ENCODE results near the gene HMGXB4.

GRCh38 chr22:35225010-35225409, 32.3 kb upstream of the HMGXB4 start:
- TF ChIP-seq YY1 (IDR thresholded peaks at IDR 0.05; ENCODE audit: insufficient read depth, insufficient read length) (no peak), ZNF274 (IDR thresholded peaks at IDR 0.05; ENCODE audit: low read depth, low read length) (no peak)
